B cell (primary cell): ENCODE results near the gene SELENOV.

Source experiments
- EZH2 ChIP-seq: IDR thresholded peaks from 2 replicates; pipeline ENCODE4 v1.6.1; 2012; ENCODE audit warnings: borderline replicate concordance, low read depth, mild to moderate bottlenecking, moderate library complexity, low read length; ENCODE audit not compliant: insufficient read depth, poor library complexity, severe bottlenecking
- TF ChIP-seq, protein P1 (sequence below): fragments of 200-600 bp; IDR thresholded peaks from one replicate; pipeline ENCODE4 v1.8.0; 2022; ENCODE audit warnings: antibody characterized with exemption, mild to moderate bottlenecking

DNA sequence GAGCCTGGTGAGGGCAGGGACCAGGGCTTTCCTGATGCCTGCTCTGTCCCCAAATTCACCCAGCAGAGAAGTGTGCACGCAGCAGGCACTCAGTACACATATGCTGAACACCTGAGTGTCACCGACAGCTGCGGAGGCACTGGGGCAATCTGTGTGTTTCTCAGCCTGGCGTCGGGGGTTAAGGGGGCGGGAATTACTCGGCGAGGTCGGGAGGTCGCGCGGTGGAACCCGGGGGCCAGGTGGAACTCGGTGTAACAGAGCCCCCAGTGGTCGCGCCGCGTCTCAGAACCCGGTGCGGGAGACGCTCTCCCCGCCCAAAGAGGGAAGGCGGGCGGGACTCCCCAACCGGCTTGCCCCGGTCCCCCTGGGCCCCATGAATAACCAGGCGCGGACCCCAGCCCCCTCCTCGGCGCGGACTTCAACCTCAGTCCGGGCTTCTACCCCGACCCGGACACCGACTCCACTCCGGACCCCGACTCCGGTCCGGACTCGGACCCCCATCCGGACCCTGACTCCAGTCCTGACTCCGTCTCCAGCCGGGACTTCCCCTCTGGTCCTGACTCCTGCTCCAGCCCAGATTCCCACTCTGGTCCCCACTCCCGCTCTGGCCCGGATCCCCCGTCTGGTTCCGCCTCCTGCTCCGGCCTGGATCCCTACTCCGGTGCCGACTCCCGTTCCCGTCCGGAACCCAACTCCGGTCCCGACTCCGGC, at the start of gene SELENOV:
- TF ChIP-seq, protein P1, sequence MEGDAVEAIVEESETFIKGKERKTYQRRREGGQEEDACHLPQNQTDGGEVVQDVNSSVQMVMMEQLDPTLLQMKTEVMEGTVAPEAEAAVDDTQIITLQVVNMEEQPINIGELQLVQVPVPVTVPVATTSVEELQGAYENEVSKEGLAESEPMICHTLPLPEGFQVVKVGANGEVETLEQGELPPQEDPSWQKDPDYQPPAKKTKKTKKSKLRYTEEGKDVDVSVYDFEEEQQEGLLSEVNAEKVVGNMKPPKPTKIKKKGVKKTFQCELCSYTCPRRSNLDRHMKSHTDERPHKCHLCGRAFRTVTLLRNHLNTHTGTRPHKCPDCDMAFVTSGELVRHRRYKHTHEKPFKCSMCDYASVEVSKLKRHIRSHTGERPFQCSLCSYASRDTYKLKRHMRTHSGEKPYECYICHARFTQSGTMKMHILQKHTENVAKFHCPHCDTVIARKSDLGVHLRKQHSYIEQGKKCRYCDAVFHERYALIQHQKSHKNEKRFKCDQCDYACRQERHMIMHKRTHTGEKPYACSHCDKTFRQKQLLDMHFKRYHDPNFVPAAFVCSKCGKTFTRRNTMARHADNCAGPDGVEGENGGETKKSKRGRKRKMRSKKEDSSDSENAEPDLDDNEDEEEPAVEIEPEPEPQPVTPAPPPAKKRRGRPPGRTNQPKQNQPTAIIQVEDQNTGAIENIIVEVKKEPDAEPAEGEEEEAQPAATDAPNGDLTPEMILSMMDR: no peak
- peak; percentile 85 for TF ChIP-seq EZH2
